ENCODE data around the gene DST. TPM values are rescaled to one million over a fixed set of nuclear protein-coding genes. Genes with fewer than 3 reads are reported as not detected.
A peak's percentile ranks its signal among the peaks of the same experiment; 100 is the strongest.

DST gene
- total RNA-seq, 1 experiment from 2014 or later: 91.9 TPM

DNA sequence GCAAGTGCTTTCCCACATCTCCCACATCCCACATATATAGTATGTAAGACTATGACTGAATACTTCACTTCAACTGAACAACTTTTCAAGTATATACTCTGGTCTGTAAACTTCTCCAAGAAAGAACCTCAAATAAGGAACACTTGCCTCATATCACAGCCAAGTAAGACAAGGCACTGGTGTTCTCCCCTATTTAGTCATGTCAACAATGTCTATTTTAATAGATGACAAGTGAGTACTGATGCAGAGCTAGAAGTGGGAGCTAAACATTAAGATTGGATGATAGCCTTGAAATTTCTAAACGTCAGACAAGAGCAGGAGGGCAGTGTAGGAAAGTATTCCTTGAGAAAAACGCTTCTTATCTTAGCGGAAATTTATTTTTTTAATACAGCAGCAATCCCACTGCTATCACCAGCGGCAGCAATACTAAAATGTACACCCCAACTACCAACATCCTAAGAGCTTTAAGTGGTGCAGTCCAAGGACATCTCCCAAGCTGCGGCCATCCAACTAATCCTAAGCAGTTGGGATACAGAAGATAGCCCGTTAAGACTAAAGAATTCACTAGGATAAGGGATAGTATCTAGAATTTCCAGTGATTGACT, 29.3 kb downstream of the DST start:
- no peak overlapping the region for H3T11ph ChIP-seq (ENCODE audit: low read length)
- H3K4ac ChIP-seq (ENCODE audit: low read depth, low read length): no peak overlapping the region
- no peak overlapping the region for H3K14ac ChIP-seq (ENCODE audit: insufficient read depth, low read length)
- H3K79me1 ChIP-seq (ENCODE audit: insufficient read depth, low read depth, low read length, poor library complexity, severe bottlenecking): no peaks in the 10 kb centered on the region
- no peak overlapping the region for H3K23ac ChIP-seq (ENCODE audit: insufficient read length, low read depth, low read length)
- no peak overlapping the region for H3K4me3 Mint-ChIP-seq
- no peaks in the 10 kb centered on the region for H3K9me3 Mint-ChIP-seq
- H4K20me1 ChIP-seq (ENCODE audit: control insufficient read depth, insufficient read depth, insufficient read length): no peaks in the 10 kb centered on the region
- H3K18ac ChIP-seq (ENCODE audit: insufficient read length, low read depth, low read length): no peak overlapping the region
- H3K4me1 ChIP-seq (ENCODE audit: insufficient read depth, low read length): peaks cover 2% of the 10 kb centered on the region; the same call in 1 of the 2 replicates
- H4K91ac ChIP-seq (ENCODE audit: insufficient read length, low read depth, low read length): no peak overlapping the region
- no peak overlapping the region for H3K56ac ChIP-seq (ENCODE audit: insufficient read length, low read depth, low read length)
- H3K9ac ChIP-seq (ENCODE audit: extremely low read depth, insufficient read length, low read length): no peak overlapping the region
- H3K9me3 ChIP-seq (ENCODE audit: control insufficient read depth, low read depth, low read length): no peaks in the 10 kb centered on the region
- H2BK12ac ChIP-seq (ENCODE audit: insufficient read length, low read depth, low read length): no peak overlapping the region
- no CpG with 5 or more reads among the region's 6 CpGs for WGBS (ENCODE audit: extremely low coverage, insufficient read length, low lambda C conversion rate)
- H3K23me2 ChIP-seq (ENCODE audit: insufficient read length, low read depth, low read length, poor library complexity, severe bottlenecking): no peaks in the 10 kb centered on the region
- no peak overlapping the region for H2BK15ac ChIP-seq (ENCODE audit: low read depth, low read length)
- no peak overlapping the region for H2BK20ac ChIP-seq (ENCODE audit: low read depth, low read length, poor library complexity, severe bottlenecking)
- H3K27me3 Mint-ChIP-seq (ENCODE audit: low read depth): no peaks in the 10 kb centered on the region
- no peak overlapping the region for H2BK120ac ChIP-seq (ENCODE audit: low read depth, low read length, poor library complexity, severe bottlenecking)
- TF ChIP-seq, protein P1, sequence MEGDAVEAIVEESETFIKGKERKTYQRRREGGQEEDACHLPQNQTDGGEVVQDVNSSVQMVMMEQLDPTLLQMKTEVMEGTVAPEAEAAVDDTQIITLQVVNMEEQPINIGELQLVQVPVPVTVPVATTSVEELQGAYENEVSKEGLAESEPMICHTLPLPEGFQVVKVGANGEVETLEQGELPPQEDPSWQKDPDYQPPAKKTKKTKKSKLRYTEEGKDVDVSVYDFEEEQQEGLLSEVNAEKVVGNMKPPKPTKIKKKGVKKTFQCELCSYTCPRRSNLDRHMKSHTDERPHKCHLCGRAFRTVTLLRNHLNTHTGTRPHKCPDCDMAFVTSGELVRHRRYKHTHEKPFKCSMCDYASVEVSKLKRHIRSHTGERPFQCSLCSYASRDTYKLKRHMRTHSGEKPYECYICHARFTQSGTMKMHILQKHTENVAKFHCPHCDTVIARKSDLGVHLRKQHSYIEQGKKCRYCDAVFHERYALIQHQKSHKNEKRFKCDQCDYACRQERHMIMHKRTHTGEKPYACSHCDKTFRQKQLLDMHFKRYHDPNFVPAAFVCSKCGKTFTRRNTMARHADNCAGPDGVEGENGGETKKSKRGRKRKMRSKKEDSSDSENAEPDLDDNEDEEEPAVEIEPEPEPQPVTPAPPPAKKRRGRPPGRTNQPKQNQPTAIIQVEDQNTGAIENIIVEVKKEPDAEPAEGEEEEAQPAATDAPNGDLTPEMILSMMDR (conservative IDR thresholded peaks at IDR 0.05): no peak
- H3K4me2 ChIP-seq (ENCODE audit: insufficient read depth, insufficient read length, low read length): no peak overlapping the region
- H3K79me2 ChIP-seq (ENCODE audit: insufficient read depth, low read length): no peaks in the 10 kb centered on the region
- H4K8ac ChIP-seq (replicated peaks; ENCODE audit: insufficient read length, low read depth, low read length): no peak overlapping the region
- H3K27ac ChIP-seq (ENCODE audit: insufficient read length, low read depth, low read length): no peak overlapping the region
- H2AFZ ChIP-seq (ENCODE audit: low read length): no peak overlapping the region
- no peak overlapping the region for H2BK5ac ChIP-seq (ENCODE audit: insufficient read length, low read length)
- H3K27me3 ChIP-seq (ENCODE audit: insufficient read depth, low read length): no peaks in the 10 kb centered on the region
- H3K27ac Mint-ChIP-seq: 0 out of 7 replicates have a peak overlapping the region, but pooled peaks of 1 of the 3 experiments have one; percentile 2
- H2AK5ac ChIP-seq (ENCODE audit: insufficient read length, low read length): no peak overlapping the region
- H3K4me1 Mint-ChIP-seq: peaks cover 10 to 14% of the 10 kb centered on the region in 2 experiments
- no peak for DNase-seq
- peaks cover 3 to 18% (median 13%) of the 10 kb centered on the region in 3 experiments; a peak in 6 of 7 replicates for H3K36me3 Mint-ChIP-seq (ENCODE audit: insufficient read depth in 1 of 3, low read depth in 3 of 3)
- H4K5ac ChIP-seq (ENCODE audit: insufficient read length, low read depth, low read length): no peak overlapping the region
